ENCODE measurements around the gene SARNP.

GRCh38 chr12:55823419-55823818 is 5.9 kb upstream of the SARNP start:
- TF ChIP-seq CTCF (IDR thresholded peaks at IDR 0.05) = no peak
- no peak for TF ChIP-seq POLR2A (IDR thresholded peaks at IDR 0.05)
- no peak for TF ChIP-seq POLR2AphosphoS5 (IDR thresholded peaks at IDR 0.05)
